Stimulated activated naive B cell treated with anti-CD40 and anti-IgM and Interleukin-4, amounts not matched to agents 10 μg/mL and 1 μg/mL and 100 μg/mL, for 72 hours (primary cell): ENCODE data around the gene MDM2.
"Not testable (repeated sequence)": the region's sequence is repeated elsewhere in the genome, so short reads cannot be mapped to it uniquely, and the experiment has no call there.

ENCODE experiments used
- ATAC-seq, 2 donors: fragments of 150-1000 bp; cut with Tn5 transposase; replicated peaks; 2 replicates each; pipeline ENCODE4 v1.10.0; 2021; ENCODE audit warnings: moderate library complexity in 1 of 2
- DNase-seq: peaks from one replicate; pipeline ENCODE4 v3.0.0; 2021
- H3K27ac Mint-ChIP-seq: one replicate; pipeline ENCODE4 v1.8.0; 2022; ENCODE audit warnings: mild to moderate bottlenecking, mixed read lengths
- H3K27me3 Mint-ChIP-seq, 2 donors: one replicate each; pipeline ENCODE4 v1.8.0; 2022; ENCODE audit warnings: mixed read lengths in 2 of 2
- H3K36me3 Mint-ChIP-seq, 2 donors: one replicate each; pipeline ENCODE4 v1.8.0; 2022; ENCODE audit warnings: mixed read lengths in 2 of 2, mild to moderate bottlenecking in 1 of 2
- H3K4me1 Mint-ChIP-seq, 2 donors: one replicate each; pipeline ENCODE4 v1.8.0; 2022; ENCODE audit warnings: mixed read lengths in 2 of 2, mild to moderate bottlenecking in 1 of 2
- H3K4me3 Mint-ChIP-seq, 2 donors: one replicate each; pipeline ENCODE4 v1.8.0; 2022; ENCODE audit warnings: mild to moderate bottlenecking in 2 of 2, mixed read lengths in 2 of 2, moderate library complexity in 1 of 2
- H3K9me3 Mint-ChIP-seq, 2 donors: one replicate each; pipeline ENCODE4 v1.8.0; 2022; ENCODE audit warnings: mixed read lengths in 2 of 2, mild to moderate bottlenecking in 1 of 2

The MDM2 gene

GRCh38 chr12:68792952-68793351 is 15.0 kb upstream of the MDM2 start:
- Mint-ChIP-seq H3K9me3 (no peaks in the 10 kb centered on the region), H3K27me3 (no peaks in the 10 kb centered on the region), H3K4me3 (no peak overlapping the region), H3K36me3 (no peaks in the 10 kb centered on the region), H3K27ac (no peak overlapping the region), H3K4me1 (peaks cover under 1 to 3% of the 10 kb centered on the region in 2 donors)
- DNase-seq = no peak
- peak; percentile 77 to 92 for ATAC-seq

- no peak for ATAC-seq
- H3K27me3 Mint-ChIP-seq = no peaks in the 10 kb centered on the region
- H3K27ac Mint-ChIP-seq = no peak overlapping the region
- DNase-seq = no peak
- no peaks in the 10 kb centered on the region for H3K36me3 Mint-ChIP-seq
- H3K4me1 Mint-ChIP-seq = peaks cover 0 to 3% of the 10 kb centered on the region in 2 donors
- H3K4me3 Mint-ChIP-seq = no peak overlapping the region
- H3K9me3 Mint-ChIP-seq = no peaks in the 10 kb centered on the region
Observed at GRCh38 chr12:68793436-68793835, 14.5 kb upstream of the MDM2 start.

GRCh38 chr12:68793975-68794652 is 13.9 kb upstream of the MDM2 start:
- Mint-ChIP-seq H3K9me3 (no peaks in the 10 kb centered on the region), H3K4me3 (no peak overlapping the region), H3K27ac (no peak overlapping the region), H3K4me1 (peaks cover 0 to 2% of the 10 kb centered on the region in 2 donors), H3K27me3 (no peaks in the 10 kb centered on the region), H3K36me3 (no peaks in the 10 kb centered on the region)
- DNase-seq = no peak
- ATAC-seq = no peak

- DNase-seq (no peak), ATAC-seq (no peak)
- no peaks in the 10 kb centered on the region for H3K9me3 Mint-ChIP-seq
- H3K36me3 Mint-ChIP-seq = no peaks in the 10 kb centered on the region
- H3K4me3 Mint-ChIP-seq = no peak overlapping the region
- no peaks in the 10 kb centered on the region for H3K27me3 Mint-ChIP-seq
- H3K4me1 Mint-ChIP-seq = no peaks in the 10 kb centered on the region
- no peak overlapping the region for H3K27ac Mint-ChIP-seq
Observed at GRCh38 chr12:68794653-68795251, 13.2 kb upstream of the MDM2 start.

GRCh38 chr12:68796399-68796798 is 11.6 kb upstream of the MDM2 start:
- Mint-ChIP-seq H3K4me3 (no peak overlapping the region), H3K36me3 (no peaks in the 10 kb centered on the region), H3K27ac (no peak overlapping the region), H3K9me3 (no peaks in the 10 kb centered on the region), H3K27me3 (no peaks in the 10 kb centered on the region), H3K4me1 (no peaks in the 10 kb centered on the region)
- no peak for DNase-seq
- no peak for ATAC-seq

GRCh38 chr12:68798882-68799234 is 9.1 kb upstream of the MDM2 start:
- Mint-ChIP-seq H3K36me3 (no peaks in the 10 kb centered on the region), H3K27me3 (no peaks in the 10 kb centered on the region), H3K4me3 (no peak overlapping the region), H3K9me3 (no peaks in the 10 kb centered on the region), H3K27ac (no peak overlapping the region), H3K4me1 (no peaks in the 10 kb centered on the region)
- ATAC-seq (no peak), DNase-seq (no peak)

GRCh38 chr12:68800294-68800693 is 7.7 kb upstream of the MDM2 start:
- H3K9me3 Mint-ChIP-seq = no peaks in the 10 kb centered on the region
- no peak overlapping the region for H3K27ac Mint-ChIP-seq

GRCh38 chr12:68801124-68801523 is 6.9 kb upstream of the MDM2 start:
- H3K4me3 Mint-ChIP-seq, H3K27ac Mint-ChIP-seq, ATAC-seq, H3K27me3 Mint-ChIP-seq, H3K36me3 Mint-ChIP-seq, DNase-seq, H3K9me3 Mint-ChIP-seq, H3K4me1 Mint-ChIP-seq: not testable (repeated sequence)

More at GRCh38 chr12:68800294-68800693, 7.7 kb upstream of the MDM2 start:
- no peak for ATAC-seq
- no peaks in the 10 kb centered on the region for H3K4me1 Mint-ChIP-seq
- no peaks in the 10 kb centered on the region for H3K36me3 Mint-ChIP-seq
- DNase-seq = no peak
- H3K4me3 Mint-ChIP-seq = no peak overlapping the region
- no peaks in the 10 kb centered on the region for H3K27me3 Mint-ChIP-seq

GRCh38 chr12:68802372-68802745 is 5.6 kb upstream of the MDM2 start:
- DNase-seq, H3K4me1 Mint-ChIP-seq, H3K36me3 Mint-ChIP-seq, H3K9me3 Mint-ChIP-seq, H3K4me3 Mint-ChIP-seq, H3K27ac Mint-ChIP-seq, H3K27me3 Mint-ChIP-seq, ATAC-seq: not testable (repeated sequence)

GRCh38 chr12:68802911-68803651 is 4.9 kb upstream of the MDM2 start:
- not testable (repeated sequence) for H3K27me3 Mint-ChIP-seq, H3K4me3 Mint-ChIP-seq, H3K36me3 Mint-ChIP-seq, H3K9me3 Mint-ChIP-seq, DNase-seq, H3K4me1 Mint-ChIP-seq, H3K27ac Mint-ChIP-seq, ATAC-seq

GRCh38 chr12:68803948-68804656 is 3.9 kb upstream of the MDM2 start:
- ATAC-seq (no peak), DNase-seq (no peak)
- Mint-ChIP-seq H3K4me1 (peaks cover 2 to 10% of the 10 kb centered on the region in 2 donors), H3K4me3 (no peak overlapping the region), H3K27ac (no peak overlapping the region), H3K27me3 (no peaks in the 10 kb centered on the region), H3K9me3 (no peaks in the 10 kb centered on the region), H3K36me3 (peaks cover 9 to 11% of the 10 kb centered on the region in 2 donors)

GRCh38 chr12:68804657-68805591 is 3.1 kb upstream of the MDM2 start:
- Mint-ChIP-seq H3K27me3 (no peaks in the 10 kb centered on the region), H3K27ac (no peak overlapping the region), H3K9me3 (no peaks in the 10 kb centered on the region), H3K4me3 (no peak overlapping the region), H3K36me3 (peaks cover 13 to 15% of the 10 kb centered on the region in 2 donors), H3K4me1 (peaks cover 2 to 10% of the 10 kb centered on the region in 2 donors)
- DNase-seq (no peak), ATAC-seq (no peak)

GRCh38 chr12:68805592-68806120 is 2.3 kb upstream of the MDM2 start:
- ATAC-seq (no peak), DNase-seq (no peak)
- no peak overlapping the region for H3K4me3 Mint-ChIP-seq
- no peaks in the 10 kb centered on the region for H3K9me3 Mint-ChIP-seq
- peaks cover 15 to 16% of the 10 kb centered on the region in 2 donors for H3K36me3 Mint-ChIP-seq
- H3K27ac Mint-ChIP-seq = no peak overlapping the region
- H3K27me3 Mint-ChIP-seq = no peaks in the 10 kb centered on the region
- peaks cover 3 to 13% of the 10 kb centered on the region in 2 donors for H3K4me1 Mint-ChIP-seq
